GM12891 (cell line): Measurements from ENCODE around the gene CYP27B1.

ENCODE experiments used
- DNase-seq: peaks from one replicate; pipeline ENCODE4 v3.0.0; 2011; ENCODE audit warnings: low spot score; ENCODE audit not compliant: insufficient read length
- FAIRE-seq: peaks from 2 replicates; lab custom pipeline; 2011; peaks lifted over from hg19 to GRCh38; lab: Jason Lieb, UNC
- PAX5 ChIP-seq: IDR thresholded peaks from 2 replicates; pipeline ENCODE4 v1.6.1; 2011; ENCODE audit warnings: low read length, moderate library complexity, mild to moderate bottlenecking; ENCODE audit not compliant: insufficient read depth, severe bottlenecking
- POLR2A ChIP-seq: IDR thresholded peaks from 2 replicates; pipeline ENCODE4 v1.6.1; 2011; ENCODE audit warnings: low read depth, low read length, control low read depth
- POLR2AphosphoS5 ChIP-seq: IDR thresholded peaks from 2 replicates; pipeline ENCODE4 v1.6.1; 2011; ENCODE audit warnings: low read depth, low read length, control low read depth
- POU2F2 ChIP-seq: IDR thresholded peaks from 2 replicates; pipeline ENCODE4 v1.6.1; 2011; ENCODE audit warnings: low read depth, mild to moderate bottlenecking, control low read depth, low read length, moderate library complexity
- SPI1 ChIP-seq: IDR thresholded peaks from 2 replicates; pipeline ENCODE4 v1.6.1; 2011; ENCODE audit warnings: low read depth, low read length, control low read depth
- TAF1 ChIP-seq: IDR thresholded peaks from 2 replicates; pipeline ENCODE4 v1.6.1; 2011; ENCODE audit warnings: low read depth, low read length, control low read depth

CYP27B1 gene

DNA sequence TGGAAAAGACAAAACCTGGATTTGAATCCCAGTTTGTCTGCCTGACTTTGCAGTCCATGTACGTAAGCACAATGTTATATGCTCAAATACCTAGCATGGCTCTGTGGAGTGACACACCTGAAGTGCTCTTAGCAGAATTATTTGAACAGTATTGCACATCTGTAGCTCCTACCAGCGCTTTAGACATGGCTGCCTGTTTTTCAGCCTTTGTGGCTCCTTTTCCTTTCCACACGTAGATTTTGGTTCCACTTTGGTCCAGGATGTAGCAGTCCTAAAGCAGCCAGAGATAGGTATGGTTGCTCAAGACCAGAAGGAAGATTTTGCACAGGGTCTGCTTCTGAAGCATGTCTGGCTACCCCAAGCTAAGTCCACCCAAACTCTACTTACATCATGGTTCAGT, 42.5 kb upstream of the CYP27B1 start:
- TF ChIP-seq TAF1 (no peak), PAX5 (no peak), POLR2A (no peak), SPI1 (no peak), POU2F2 (no peak), POLR2AphosphoS5 (no peak)
- DNase-seq: no peak
- FAIRE-seq: no peak

- FAIRE-seq (no peak), DNase-seq (no peak)
- no peak for TF ChIP-seq TAF1
- no peak for TF ChIP-seq PAX5
- no peak for TF ChIP-seq SPI1
- no peak for TF ChIP-seq POLR2AphosphoS5
- no peak for TF ChIP-seq POLR2A
- TF ChIP-seq POU2F2: no peak
Measured at GRCh38 chr12:57808351-57808750, 41.5 kb upstream of the CYP27B1 start.

DNA sequence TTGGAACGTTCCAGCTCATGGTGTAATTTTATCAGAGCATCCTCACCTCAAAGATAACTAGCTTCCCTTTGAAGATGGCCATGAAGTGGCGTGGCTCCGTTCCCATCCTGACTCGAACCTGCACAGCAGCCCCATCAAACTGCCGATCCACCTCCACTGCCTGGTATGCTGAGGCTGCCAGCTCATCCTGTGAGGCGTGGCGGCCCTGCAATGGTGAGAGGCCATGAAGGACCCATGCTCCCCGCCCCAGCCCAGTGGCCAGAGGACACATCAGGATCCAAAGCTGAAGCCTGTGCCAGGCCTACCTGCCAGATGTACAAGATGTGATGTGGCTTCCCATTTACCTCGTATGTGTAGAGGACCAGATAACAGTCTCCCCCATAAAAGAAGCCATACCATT, 40.4 kb upstream of the CYP27B1 start:
- DNase-seq: no peak
- FAIRE-seq: no peak
- TF ChIP-seq POLR2A (no peak), POLR2AphosphoS5 (no peak), TAF1 (no peak), POU2F2 (no peak), SPI1 (no peak), PAX5 (no peak)

GRCh38 chr12:57806677-57807076, 39.8 kb upstream of the CYP27B1 start:
- no peak for DNase-seq
- TF ChIP-seq POLR2A (no peak), SPI1 (no peak), PAX5 (no peak), POU2F2 (no peak), TAF1 (no peak), POLR2AphosphoS5 (no peak)
- no peak for FAIRE-seq

GRCh38 chr12:57803319-57803893, 36.5 kb upstream of the CYP27B1 start:
- TF ChIP-seq POU2F2: no peak
- TF ChIP-seq POLR2AphosphoS5: no peak
- FAIRE-seq (peak; percentile 69), DNase-seq (no peak)

GRCh38 chr12:57802607-57803006, 35.7 kb upstream of the CYP27B1 start:
- FAIRE-seq (no peak), DNase-seq (no peak)
- TF ChIP-seq POU2F2: no peak
- TF ChIP-seq POLR2A: no peak
- no peak for TF ChIP-seq TAF1
- TF ChIP-seq PAX5: no peak
- no peak for TF ChIP-seq SPI1
- TF ChIP-seq POLR2AphosphoS5: no peak

- FAIRE-seq: no peak
- TF ChIP-seq TAF1 (no peak), SPI1 (no peak), POLR2A (no peak), POLR2AphosphoS5 (no peak), POU2F2 (no peak), PAX5 (no peak)
Measured at GRCh38 chr12:57800965-57801364, 34.1 kb upstream of the CYP27B1 start.

GRCh38 chr12:57797933-57798332, 31.1 kb upstream of the CYP27B1 start:
- DNase-seq (no peak), FAIRE-seq (no peak)
- TF ChIP-seq SPI1: no peak
- TF ChIP-seq POU2F2: no peak
- no peak for TF ChIP-seq PAX5
- TF ChIP-seq TAF1: no peak
- TF ChIP-seq POLR2A: no peak
- TF ChIP-seq POLR2AphosphoS5: no peak

More at GRCh38 chr12:57800965-57801364, 34.1 kb upstream of the CYP27B1 start:
- DNase-seq: no peak

DNA sequence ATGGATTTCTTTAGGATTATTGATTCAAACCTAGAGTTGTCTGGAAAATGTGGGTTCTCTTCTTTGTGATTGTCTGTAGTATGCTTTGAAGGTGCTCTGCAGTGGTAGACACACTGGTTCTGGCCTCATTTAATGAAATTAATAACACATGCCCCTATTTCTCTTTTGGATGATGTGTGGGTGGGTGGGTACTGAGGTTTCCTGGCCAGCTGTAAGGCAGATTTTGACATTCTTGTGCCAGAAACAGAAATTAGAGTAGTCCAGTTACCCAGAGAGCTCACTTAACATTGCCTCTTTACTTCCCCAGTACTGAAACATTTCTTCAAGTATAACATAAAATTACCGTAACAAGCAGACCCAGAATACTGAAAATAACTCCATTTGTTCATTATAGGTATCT, 30.1 kb upstream of the CYP27B1 start:
- no peak for DNase-seq
- FAIRE-seq: no peak
- TF ChIP-seq POU2F2 (no peak), TAF1 (no peak), SPI1 (no peak), PAX5 (no peak), POLR2AphosphoS5 (no peak), POLR2A (no peak)

- FAIRE-seq: no peak
- TF ChIP-seq POLR2A: no peak
- no peak for TF ChIP-seq TAF1
- no peak for TF ChIP-seq POLR2AphosphoS5
- TF ChIP-seq SPI1: no peak
- no peak for TF ChIP-seq PAX5
- TF ChIP-seq POU2F2: no peak
- no peak for DNase-seq
Measured at GRCh38 chr12:57795354-57795753, 28.5 kb upstream of the CYP27B1 start.

GRCh38 chr12:57793920-57794319, 27.0 kb upstream of the CYP27B1 start:
- DNase-seq: no peak
- FAIRE-seq: no peak

More at GRCh38 chr12:57793920-57794319, 27.0 kb upstream of the CYP27B1 start:
- TF ChIP-seq SPI1 (no peak), PAX5 (no peak), POLR2AphosphoS5 (no peak), TAF1 (no peak), POLR2A (no peak), POU2F2 (no peak)
